ENCODE data around the gene A4GALT. TPM values are rescaled to one million over a fixed set of nuclear protein-coding genes. Genes with fewer than 3 reads are reported as not detected.

A4GALT gene
- total RNA-seq, 2 experiments from 2014 or later: 56.0 to 61.5 TPM

DNA sequence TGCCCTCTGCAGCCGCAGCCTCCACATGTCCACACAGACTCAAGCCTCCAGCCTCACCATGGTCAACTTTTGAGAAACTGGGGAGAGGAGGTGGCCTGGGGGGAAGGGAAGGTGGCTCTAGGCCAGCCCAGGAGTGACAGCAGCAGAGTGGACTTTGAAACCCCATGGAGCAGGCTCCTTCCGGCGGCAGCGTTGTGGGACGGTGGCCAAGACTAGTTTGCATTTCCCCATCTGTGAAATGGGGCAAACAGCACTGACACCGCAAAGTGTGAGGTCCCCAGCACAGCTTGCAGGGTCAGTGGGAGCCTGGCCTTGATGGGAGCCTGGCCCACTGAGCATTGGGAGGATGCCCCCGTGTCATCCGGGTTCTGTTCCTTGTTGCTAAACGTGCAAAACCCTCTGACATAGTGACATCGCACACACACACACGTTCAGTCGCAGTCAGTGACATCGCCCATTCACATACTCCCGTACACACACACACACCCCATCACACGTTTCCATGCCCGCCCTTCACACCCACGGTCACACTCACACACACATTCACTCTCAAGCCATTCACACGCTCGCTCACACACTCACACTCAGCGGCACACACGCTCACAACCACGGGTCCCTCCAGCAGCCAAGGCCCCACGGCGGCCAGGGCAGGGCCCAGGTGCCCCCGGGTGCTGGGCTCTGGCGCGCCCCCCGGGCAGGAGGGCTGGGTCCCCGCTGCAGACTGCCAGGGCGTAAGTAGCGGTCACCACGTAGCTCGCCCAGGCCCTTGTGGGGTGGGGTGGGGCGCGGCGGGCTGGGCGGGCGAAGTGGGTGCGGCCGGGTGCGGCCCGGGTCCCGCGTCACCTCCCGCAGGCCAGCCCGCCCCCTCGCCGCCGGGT lies 72.1 kb downstream of the A4GALT start:
- Histone ChIP-seq H3K79me2 (ENCODE audit: insufficient read depth, low read depth, low read length) (peaks cover 23% of the 10 kb centered on the region; the same call in 1 of the 2 replicates), H4K20me1 (ENCODE audit: insufficient read depth, low read length) (peaks cover 6% of the 10 kb centered on the region; the same call in 1 of the 2 replicates), H3K4me1 (ENCODE audit: insufficient read depth, low read length, poor library complexity, severe bottlenecking) (peaks cover 36% of the 10 kb centered on the region), H3K9me3 (ENCODE audit: low read length) (no peaks in the 10 kb centered on the region), H3K27ac (ENCODE audit: low read depth, low read length, poor library complexity, severe bottlenecking) (peak overlapping the region; percentile 0), H2AFZ (ENCODE audit: low read length) (no peak overlapping the region), H3K36me3 (ENCODE audit: insufficient read depth, low read length) (no peaks in the 10 kb centered on the region), H3K9me2 (ENCODE audit: insufficient read depth, low read length) (no peaks in the 10 kb centered on the region), H3K4me2 (ENCODE audit: low read length) (peak overlapping the region; percentile 87), H3K4me3 (ENCODE audit: low read depth, low read length, poor library complexity, severe bottlenecking) (peak overlapping the region; percentile 100)
- DNase-seq (ENCODE audit: low spot score): peak; percentile 52
- ChIA-PET CTCF (ENCODE audit: unreplicated experiment) (no interaction called here), POLR2A (interaction anchor here (0.6 to 1.0 kb wide), 4 partner anchors 11 to 1356 kb away, joined by 3 to 4 read pairs (median 3); no protein-coding TSS in a partner anchor)
- intact Hi-C loops (cut with micrococcal nuclease; ENCODE audit: unreplicated experiment): loop anchor here (2.0 kb wide), 1 partner anchor 26 kb away; no protein-coding TSS in a partner anchor
- no peak for TF ChIP-seq EZH2phosphoT487 (IDR thresholded peaks at IDR 0.05; ENCODE audit: borderline replicate concordance, low read depth, low read length)
- TF ChIP-seq, protein P1, sequence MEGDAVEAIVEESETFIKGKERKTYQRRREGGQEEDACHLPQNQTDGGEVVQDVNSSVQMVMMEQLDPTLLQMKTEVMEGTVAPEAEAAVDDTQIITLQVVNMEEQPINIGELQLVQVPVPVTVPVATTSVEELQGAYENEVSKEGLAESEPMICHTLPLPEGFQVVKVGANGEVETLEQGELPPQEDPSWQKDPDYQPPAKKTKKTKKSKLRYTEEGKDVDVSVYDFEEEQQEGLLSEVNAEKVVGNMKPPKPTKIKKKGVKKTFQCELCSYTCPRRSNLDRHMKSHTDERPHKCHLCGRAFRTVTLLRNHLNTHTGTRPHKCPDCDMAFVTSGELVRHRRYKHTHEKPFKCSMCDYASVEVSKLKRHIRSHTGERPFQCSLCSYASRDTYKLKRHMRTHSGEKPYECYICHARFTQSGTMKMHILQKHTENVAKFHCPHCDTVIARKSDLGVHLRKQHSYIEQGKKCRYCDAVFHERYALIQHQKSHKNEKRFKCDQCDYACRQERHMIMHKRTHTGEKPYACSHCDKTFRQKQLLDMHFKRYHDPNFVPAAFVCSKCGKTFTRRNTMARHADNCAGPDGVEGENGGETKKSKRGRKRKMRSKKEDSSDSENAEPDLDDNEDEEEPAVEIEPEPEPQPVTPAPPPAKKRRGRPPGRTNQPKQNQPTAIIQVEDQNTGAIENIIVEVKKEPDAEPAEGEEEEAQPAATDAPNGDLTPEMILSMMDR (conservative IDR thresholded peaks at IDR 0.05; ENCODE audit: low read length): no peak
- BruUV-seq (replicated peaks): TSS peak; percentile 73

DNA sequence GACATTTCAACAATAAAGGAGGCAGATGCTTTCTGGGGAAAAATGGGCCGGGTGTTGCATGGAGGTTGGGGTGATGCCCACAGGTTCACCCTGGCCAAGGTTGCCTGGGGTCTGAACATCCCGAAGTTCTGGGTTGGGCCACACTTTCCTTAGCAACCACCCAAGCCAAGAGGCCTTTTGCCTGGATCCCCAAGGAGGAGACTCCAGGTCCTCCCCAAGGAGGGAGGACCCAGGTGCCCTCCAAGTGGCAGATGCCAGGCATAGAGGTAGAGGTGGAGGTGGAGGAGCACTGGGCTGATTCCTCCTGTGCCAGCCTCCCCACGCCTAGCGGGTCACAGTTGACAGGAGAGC lies 72.7 kb downstream of the A4GALT start:
- CTCF ChIA-PET (ENCODE audit: unreplicated experiment): no interaction called here
- no peaks in the 10 kb centered on the region for H3K9me3 ChIP-seq (ENCODE audit: low read length)
- peak overlapping the region; percentile 100 for H3K4me3 ChIP-seq (ENCODE audit: low read depth, low read length, poor library complexity, severe bottlenecking)
- peak overlapping the region; percentile 87 for H3K4me2 ChIP-seq (ENCODE audit: low read length)
- TF ChIP-seq, protein P1 (conservative IDR thresholded peaks at IDR 0.05; ENCODE audit: low read length): no peak
- no peak for TF ChIP-seq EZH2phosphoT487 (IDR thresholded peaks at IDR 0.05; ENCODE audit: borderline replicate concordance, low read depth, low read length)
- no peaks in the 10 kb centered on the region for H3K36me3 ChIP-seq (ENCODE audit: insufficient read depth, low read length)
- peaks cover 23% of the 10 kb centered on the region; the same call in 1 of the 2 replicates for H3K79me2 ChIP-seq (ENCODE audit: insufficient read depth, low read depth, low read length)
- peaks cover 33% of the 10 kb centered on the region for H3K4me1 ChIP-seq (ENCODE audit: insufficient read depth, low read length, poor library complexity, severe bottlenecking)
- no TSS peak for BruUV-seq (replicated peaks)
- H3K9me2 ChIP-seq (ENCODE audit: insufficient read depth, low read length): no peaks in the 10 kb centered on the region
- no peak overlapping the region for H3K27ac ChIP-seq (ENCODE audit: low read depth, low read length, poor library complexity, severe bottlenecking)
- no peak for DNase-seq (ENCODE audit: low spot score)
- POLR2A ChIA-PET: no interaction called here
- H4K20me1 ChIP-seq (ENCODE audit: insufficient read depth, low read length): peaks cover 6% of the 10 kb centered on the region; the same call in 1 of the 2 replicates
- H2AFZ ChIP-seq (ENCODE audit: low read length): no peak overlapping the region
- intact Hi-C loops (cut with micrococcal nuclease; ENCODE audit: unreplicated experiment): loop anchor here (2.0 kb wide), 1 partner anchor 25 kb away; no protein-coding TSS in a partner anchor

Measured in OCI-LY7 (cell line).